Uterus (tissue), 4 donors: ENCODE data around the gene ALPI. TPM values are rescaled to one million over a fixed set of nuclear protein-coding genes. Genes with fewer than 3 reads are reported as not detected.

Source experiments
- DNase-seq, 2 donors: peaks; one replicate each; pipeline ENCODE4 v3.0.0-alpha.2; 2019 to 2020
- H3K27ac ChIP-seq, 2 donors: fragments of 200-600 bp; sonication (generic); 1 replicate in 1 of 2; 2 replicates in 1 of 2; pipeline ENCODE4 v1.5.1; 2016 to 2018
- H3K27me3 ChIP-seq, 2 donors: fragments of 200-600 bp; sonication (generic); one replicate each; pipeline ENCODE4 v1.5.1; 2018 to 2019; ENCODE audit warnings: control low read depth in 1 of 2
- H3K36me3 ChIP-seq, 2 donors: fragments of 200-600 bp; sonication (generic); one replicate each; pipeline ENCODE4 v1.5.1; 2019; ENCODE audit warnings: control low read depth in 1 of 2
- H3K4me1 ChIP-seq, 2 donors: fragments of 200-600 bp; sonication (generic); one replicate each; pipeline ENCODE4 v1.5.1; 2018 to 2019; ENCODE audit warnings: control low read depth in 1 of 2
- H3K4me3 ChIP-seq, 2 donors: fragments of 200-600 bp; sonication (generic); 1 replicate in 1 of 2; 2 replicates in 1 of 2; pipeline ENCODE4 v1.5.1; 2018 to 2019; ENCODE audit warnings: mild to moderate bottlenecking in 1 of 2
- H3K9me3 ChIP-seq, 2 donors: fragments of 200-600 bp; sonication (generic); one replicate each; pipeline ENCODE4 v1.5.1; 2019; ENCODE audit warnings: control low read depth in 1 of 2
- CTCF ChIP-seq, 4 experiments: fragments of 200-600 bp in 2 of 4; fragments of 450-650 bp in 2 of 4; sonication (generic) in 2 of 4; IDR thresholded peaks; one replicate each; pipeline ENCODE4 v1.5.1; 2016 to 2019; ENCODE audit warnings: antibody characterized with exemption in 4 of 4, mild to moderate bottlenecking in 2 of 4, moderate library complexity in 1 of 4
- POLR2A ChIP-seq, 2 donors: fragments of 450-650 bp; IDR thresholded peaks; one replicate each; pipeline ENCODE4 v1.6.1; 2016; ENCODE audit warnings: antibody characterized with exemption in 2 of 2, mild to moderate bottlenecking in 1 of 2, moderate library complexity in 1 of 2
- intact Hi-C: fragments of 100-400 bp; cut with DNase I; formaldehyde crosslinking; loops from one replicate; pipeline ENCODE4 v1.15.1; 2023; ENCODE audit warnings: low total_unique reads
- total RNA-seq, 4 donors: library from RNA; depleted of rRNA in 3 of 4; stranded (reverse); fragments of >200 nt in 3 of 4; gene quantifications; one replicate each; pipeline versions ENCODE4 v1.1.0 to v1.2.4, GENCODE V29; 2014 to 2023
- donor health status: DM: yes; HTN: yes; CAD: no.

Gene ALPI
- total RNA-seq, 4 donors from 2014 or later, result not detected

GRCh38 chr2:232487385-232488096 lies 31.6 kb downstream of the ALPI start, which contains the start of gene ECEL1:
Gene ECEL1, minus strand, starts transcription at chr2:232487834. Its CDS starts 1,181 bp downstream, at chr2:232486653.
- Histone ChIP-seq H3K4me3 (peak within 1 kb of the TSS in 1 of 2 donors; percentile 20), H3K4me1 (peaks cover 0 to 6% of the 10 kb centered on the region in 2 donors), H3K9me3 (no peaks in the 10 kb centered on the region), H3K27ac (no peak within 1 kb of the TSS), H3K36me3 (no peaks in the 10 kb centered on the region), H3K27me3 (peaks cover 3 to 17% of the 10 kb centered on the region in 2 donors)
- TF ChIP-seq POLR2A (IDR thresholded peaks at IDR 0.05) (no peak), CTCF (IDR thresholded peaks at IDR 0.05) (no peak)
- no peak for DNase-seq
- intact Hi-C loops, result no loop called here

GRCh38 chr2:232488097-232488711 lies 32.3 kb downstream of the ALPI start:
- no peak for DNase-seq
- H3K27ac ChIP-seq, result no peak overlapping the region
- no peaks in the 10 kb centered on the region for H3K9me3 ChIP-seq
- H3K27me3 ChIP-seq, result peaks cover 3 to 17% of the 10 kb centered on the region in 2 donors
- no peak overlapping the region for H3K4me3 ChIP-seq
- intact Hi-C loops, result no loop called here
- TF ChIP-seq CTCF (IDR thresholded peaks at IDR 0.05) (no peak), POLR2A (IDR thresholded peaks at IDR 0.05) (no peak)
- H3K36me3 ChIP-seq, result no peaks in the 10 kb centered on the region
- H3K4me1 ChIP-seq, result peaks cover 0 to 6% of the 10 kb centered on the region in 2 donors

GRCh38 chr2:232488721-232489300 lies 32.9 kb downstream of the ALPI start:
- no peak for DNase-seq
- no peak for TF ChIP-seq POLR2A (IDR thresholded peaks at IDR 0.05)
- no peak for TF ChIP-seq CTCF (IDR thresholded peaks at IDR 0.05)
- H3K4me1 ChIP-seq, result peaks cover 0 to 6% of the 10 kb centered on the region in 2 donors
- intact Hi-C loops, result no loop called here
- no peaks in the 10 kb centered on the region for H3K9me3 ChIP-seq
- H3K4me3 ChIP-seq, result no peak overlapping the region
- peaks cover 3 to 17% of the 10 kb centered on the region in 2 donors for H3K27me3 ChIP-seq
- no peaks in the 10 kb centered on the region for H3K36me3 ChIP-seq
- no peak overlapping the region for H3K27ac ChIP-seq

- Histone ChIP-seq H3K9me3 (no peaks in the 10 kb centered on the region), H3K4me1 (peaks cover 0 to 6% of the 10 kb centered on the region in 2 donors), H3K36me3 (no peaks in the 10 kb centered on the region), H3K4me3 (no peak overlapping the region), H3K27me3 (peaks cover 3 to 16% of the 10 kb centered on the region in 2 donors), H3K27ac (no peak overlapping the region)
- DNase-seq, result no peak
- no peak for TF ChIP-seq CTCF (IDR thresholded peaks at IDR 0.05)
- no peak for TF ChIP-seq POLR2A (IDR thresholded peaks at IDR 0.05)
- intact Hi-C loops, result no loop called here
These were observed 33.7 kb downstream of the ALPI start for GRCh38 chr2:232489516-232490220.
